HG02610 (cell line): Measurements from ENCODE around the gene MALSU1.

Source experiments
- ATAC-seq: cut with Tn5 transposase; IDR thresholded peaks from one replicate; pipeline ENCODE4 v1.9.1; 2021; ENCODE audit warnings: mild to moderate bottlenecking, moderate library complexity; ENCODE audit not compliant: unreplicated experiment

MALSU1 gene

DNA sequence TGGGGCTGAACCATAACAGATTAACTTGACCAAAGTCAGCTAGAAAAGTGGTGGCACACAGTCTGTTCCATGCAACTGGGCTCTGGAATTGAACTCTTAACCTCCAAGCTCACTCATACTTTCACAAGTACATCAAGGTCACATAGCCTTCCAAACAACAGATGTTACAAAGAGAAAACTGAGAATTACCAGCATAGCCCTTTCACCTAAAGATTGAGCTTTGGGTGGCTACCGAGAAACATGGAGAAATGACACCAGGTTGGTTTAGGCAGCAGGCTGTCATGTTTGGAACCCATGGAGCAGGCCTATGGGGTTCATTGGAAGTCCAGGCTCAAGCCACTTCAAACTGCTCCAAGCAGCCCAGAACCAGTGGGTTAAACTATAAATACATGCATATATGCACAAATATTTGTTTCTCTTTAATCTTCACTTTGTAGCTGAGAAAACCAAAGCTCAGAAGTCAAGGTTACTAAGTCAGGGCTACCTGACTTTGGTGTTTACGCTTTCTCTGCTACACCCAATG, 59.1 kb downstream of the MALSU1 start:
- no peak for ATAC-seq
